ENCODE measurements around the gene GATAD2A. TPM values are rescaled to one million over a fixed set of nuclear protein-coding genes. Genes with fewer than 3 reads are reported as not detected.

Gene GATAD2A
- total and polyA plus RNA-seq, 10 of the 15 experiments (the other 5 are each of a cell fraction or from before 2014, with no cell fraction given) = 2.6 to 173 (median 32.0) TPM

DNA sequence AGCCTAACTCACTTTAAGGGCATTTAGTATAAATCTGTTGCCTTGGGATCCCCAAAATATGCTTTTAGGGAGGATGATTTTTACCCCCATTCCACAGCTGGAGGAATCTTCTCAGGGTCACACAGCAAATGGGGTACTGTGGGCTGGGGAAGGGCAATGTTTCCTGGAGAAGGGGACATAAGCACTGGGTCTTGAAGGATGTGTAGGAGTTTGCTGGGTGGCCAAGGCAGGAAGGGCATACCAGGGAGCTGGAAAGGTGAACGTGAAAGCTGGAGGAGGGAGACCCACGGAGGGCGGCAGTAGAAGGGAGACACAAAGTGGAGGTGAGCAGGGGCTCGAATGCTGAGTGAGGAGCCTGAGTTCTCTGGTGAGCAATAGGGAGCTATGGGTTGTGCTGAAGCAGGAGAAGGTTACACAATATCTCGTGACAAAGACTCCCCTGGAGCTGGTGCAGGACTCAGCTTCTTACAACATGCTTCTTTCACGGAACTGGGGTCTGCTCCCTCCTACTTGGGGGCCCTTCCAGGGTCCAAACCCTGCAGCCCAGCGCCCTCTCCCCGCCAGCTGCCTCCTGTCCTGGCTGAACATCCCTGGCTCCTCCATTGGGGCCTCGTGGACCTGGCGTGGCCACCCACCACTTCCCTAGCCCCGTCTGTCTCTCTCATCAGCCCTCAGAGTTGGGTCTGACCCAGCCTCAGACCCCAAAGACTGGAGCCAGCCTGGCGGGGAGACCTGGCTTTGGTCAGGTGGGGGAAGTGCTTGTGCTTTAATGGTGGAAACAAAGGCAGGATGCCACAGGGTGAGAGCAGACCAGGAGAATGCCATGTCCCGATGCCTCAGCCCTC is 143.7 kb downstream of the GATAD2A start:
- POLR2A ChIA-PET = no interaction called here
- Histone ChIP-seq H3K27ac (ENCODE audit: control insufficient read depth, insufficient read depth) (no peak overlapping the region), H3K9ac (ENCODE audit: control insufficient read depth, insufficient read depth, low read length) (no peak overlapping the region), H3K9me3 (replicated peaks; ENCODE audit: control insufficient read depth, insufficient read depth, low read length) (no peaks in the 10 kb centered on the region), H3K4me1 (ENCODE audit: control insufficient read depth, insufficient read depth, low read length) (no peaks in the 10 kb centered on the region), H3K27me3 (replicated peaks in 1 of 2; ENCODE audit: control insufficient read depth in 2 of 2, insufficient read depth in 2 of 2, low read length in 1 of 2) (no peaks in the 10 kb centered on the region), H3K4me3 (no peak overlapping the region), H3K4me2 (ENCODE audit: control insufficient read depth, insufficient read depth) (no peak overlapping the region), H4K20me1 (ENCODE audit: control insufficient read depth, insufficient read depth) (no peaks in the 10 kb centered on the region), H3K79me2 (ENCODE audit: control insufficient read depth, insufficient read depth, low read length) (no peaks in the 10 kb centered on the region), H3K36me3 (ENCODE audit: control insufficient read depth in 2 of 2, insufficient read depth in 2 of 2, low read length in 1 of 2) (no peaks in the 10 kb centered on the region), H2AFZ (ENCODE audit: control insufficient read depth, low read depth, low read length) (no peak overlapping the region)
- 21% methylated on average over 13 of the region's 13 CpGs for WGBS (ENCODE audit: insufficient coverage, insufficient replicate concordance, low lambda C conversion rate, missing lambda C conversion rate)
- intact Hi-C loops (cut with micrococcal nuclease; ENCODE audit: unreplicated experiment) = no loop called here
- SMC1A ChIA-PET (ENCODE audit: uncharacterized antibody, unreplicated experiment) = interaction anchor here (1.1 kb wide), 1 partner anchor 49 kb away, joined by 3 read pairs; no protein-coding TSS in a partner anchor
- RAD21 ChIA-PET (ENCODE audit: unreplicated experiment) = no interaction called here
- DNase-seq (ENCODE audit: low read depth, low spot score) (no peak), FAIRE-seq (no peak), ATAC-seq (no peak; the same call in 2 of the 3 replicates)
- in situ Hi-C loops (cut with MboI) = loop anchor here (25.0 kb wide), 4 partner anchors 863 to 1488 kb away; partner anchors contain the start of genes ZNF66 and ZNF737
- BruUV-seq (replicated peaks) = no TSS peak
- CTCF ChIA-PET = no interaction called here
- no peak for TF ChIP-seq ZBTB33 (IDR thresholded peaks at IDR 0.05)
- no peak for TF ChIP-seq TBL1XR1 (IDR thresholded peaks at IDR 0.05; ENCODE audit: low read depth, low read length)
- TF ChIP-seq ATF2 (IDR thresholded peaks at IDR 0.05; ENCODE audit: low read length) = no peak
- TF ChIP-seq MYB (IDR thresholded peaks at IDR 0.05; ENCODE audit: borderline replicate concordance, low read depth, low read length) = no peak
- no peak for TF ChIP-seq CHD4 (IDR thresholded peaks at IDR 0.05)
- TF ChIP-seq, protein P1, sequence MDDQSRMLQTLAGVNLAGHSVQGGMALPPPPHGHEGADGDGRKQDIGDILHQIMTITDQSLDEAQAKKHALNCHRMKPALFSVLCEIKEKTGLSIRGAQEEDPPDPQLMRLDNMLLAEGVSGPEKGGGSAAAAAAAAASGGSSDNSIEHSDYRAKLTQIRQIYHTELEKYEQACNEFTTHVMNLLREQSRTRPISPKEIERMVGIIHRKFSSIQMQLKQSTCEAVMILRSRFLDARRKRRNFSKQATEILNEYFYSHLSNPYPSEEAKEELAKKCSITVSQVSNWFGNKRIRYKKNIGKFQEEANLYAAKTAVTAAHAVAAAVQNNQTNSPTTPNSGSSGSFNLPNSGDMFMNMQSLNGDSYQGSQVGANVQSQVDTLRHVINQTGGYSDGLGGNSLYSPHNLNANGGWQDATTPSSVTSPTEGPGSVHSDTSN (IDR thresholded peaks at IDR 0.05; ENCODE audit: insufficient replicate concordance, low read depth, low read length) = no peak
- no peak for TF ChIP-seq ZSCAN29 (IDR thresholded peaks at IDR 0.05)
- TF ChIP-seq GATAD2B (conservative IDR thresholded peaks at IDR 0.05; ENCODE audit: low read depth) = no peak
- TF ChIP-seq, protein P2, sequence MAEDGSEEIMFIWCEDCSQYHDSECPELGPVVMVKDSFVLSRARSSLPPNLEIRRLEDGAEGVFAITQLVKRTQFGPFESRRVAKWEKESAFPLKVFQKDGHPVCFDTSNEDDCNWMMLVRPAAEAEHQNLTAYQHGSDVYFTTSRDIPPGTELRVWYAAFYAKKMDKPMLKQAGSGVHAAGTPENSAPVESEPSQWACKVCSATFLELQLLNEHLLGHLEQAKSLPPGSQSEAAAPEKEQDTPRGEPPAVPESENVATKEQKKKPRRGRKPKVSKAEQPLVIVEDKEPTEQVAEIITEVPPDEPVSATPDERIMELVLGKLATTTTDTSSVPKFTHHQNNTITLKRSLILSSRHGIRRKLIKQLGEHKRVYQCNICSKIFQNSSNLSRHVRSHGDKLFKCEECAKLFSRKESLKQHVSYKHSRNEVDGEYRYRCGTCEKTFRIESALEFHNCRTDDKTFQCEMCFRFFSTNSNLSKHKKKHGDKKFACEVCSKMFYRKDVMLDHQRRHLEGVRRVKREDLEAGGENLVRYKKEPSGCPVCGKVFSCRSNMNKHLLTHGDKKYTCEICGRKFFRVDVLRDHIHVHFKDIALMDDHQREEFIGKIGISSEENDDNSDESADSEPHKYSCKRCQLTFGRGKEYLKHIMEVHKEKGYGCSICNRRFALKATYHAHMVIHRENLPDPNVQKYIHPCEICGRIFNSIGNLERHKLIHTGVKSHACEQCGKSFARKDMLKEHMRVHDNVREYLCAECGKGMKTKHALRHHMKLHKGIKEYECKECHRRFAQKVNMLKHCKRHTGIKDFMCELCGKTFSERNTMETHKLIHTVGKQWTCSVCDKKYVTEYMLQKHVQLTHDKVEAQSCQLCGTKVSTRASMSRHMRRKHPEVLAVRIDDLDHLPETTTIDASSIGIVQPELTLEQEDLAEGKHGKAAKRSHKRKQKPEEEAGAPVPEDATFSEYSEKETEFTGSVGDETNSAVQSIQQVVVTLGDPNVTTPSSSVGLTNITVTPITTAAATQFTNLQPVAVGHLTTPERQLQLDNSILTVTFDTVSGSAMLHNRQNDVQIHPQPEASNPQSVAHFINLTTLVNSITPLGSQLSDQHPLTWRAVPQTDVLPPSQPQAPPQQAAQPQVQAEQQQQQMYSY (CRISPR knock-in tag; IDR thresholded peaks at IDR 0.05) = no peak
- no peak for TF ChIP-seq ESRRA (IDR thresholded peaks at IDR 0.05; ENCODE audit: low read length)
- TF ChIP-seq NBN (IDR thresholded peaks at IDR 0.05) = no peak
- no peak for TF ChIP-seq RELA (IDR thresholded peaks at IDR 0.05; ENCODE audit: borderline replicate concordance, partially characterized antibody)
- TF ChIP-seq POLR2A (IDR thresholded peaks at IDR 0.05; ENCODE audit: low read depth, low read length) = no peak
- no peak for TF ChIP-seq CREB1 (IDR thresholded peaks at IDR 0.05; ENCODE audit: low read depth)
- TF ChIP-seq MTA3 (IDR thresholded peaks at IDR 0.05; ENCODE audit: borderline replicate concordance, low read length) = no peak
- TF ChIP-seq NRF1 (conservative IDR thresholded peaks at IDR 0.05; ENCODE audit: low read depth, low read length) = no peak
- no peak for TF ChIP-seq SREBF1 (IDR thresholded peaks at IDR 0.05; ENCODE audit: low read length)
- no peak for TF ChIP-seq RBBP5 (conservative IDR thresholded peaks at IDR 0.05)

Data from GM12878 (cell line).